Peyer's patch (tissue), 4 donors: ENCODE data around the gene EOLA2. TPM values are rescaled to one million over a fixed set of nuclear protein-coding genes. Genes with fewer than 3 reads are reported as not detected.
A peak's percentile ranks its signal among the peaks of the same experiment; 100 is the strongest.
"Not testable (repeated sequence)": the region's sequence is repeated elsewhere in the genome, so short reads cannot be mapped to it uniquely, and the experiment has no call there.

Experiments
- DNase-seq, 3 donors: peaks; one replicate each; pipeline ENCODE4 v3.0.0-alpha.2; 2017 to 2019
- H3K27ac ChIP-seq, 4 donors: fragments of 200-600 bp; sonication (generic); one replicate each; pipeline ENCODE4 v1.5.1; 2016 to 2019
- H3K27me3 ChIP-seq, 2 donors: fragments of 200-600 bp; sonication (generic); one replicate each; pipeline ENCODE4 v1.5.1; 2019
- H3K36me3 ChIP-seq, 3 donors: fragments of 200-600 bp; sonication (generic); one replicate each; pipeline ENCODE4 v1.5.1; 2016 to 2019
- H3K4me1 ChIP-seq, 4 donors: fragments of 200-600 bp; sonication (generic); one replicate each; pipeline ENCODE4 v1.5.1; 2016 to 2019
- H3K4me3 ChIP-seq, 4 donors: fragments of 200-600 bp; sonication (generic); 1 replicate in 3 of 4; 2 replicates in 1 of 4; pipeline ENCODE4 v1.5.1; 2016 to 2019; ENCODE audit warnings: mild to moderate bottlenecking in 1 of 4
- H3K9me3 ChIP-seq, 4 donors: fragments of 200-600 bp; sonication (generic); one replicate each; pipeline ENCODE4 v1.5.1; 2016 to 2019; ENCODE audit warnings: mild to moderate bottlenecking in 1 of 4
- CTCF ChIP-seq, 6 experiments: fragments of 450-650 bp in 4 of 6; fragments of 200-600 bp in 2 of 6; sonication (generic) in 1 of 6; IDR thresholded peaks; one replicate each; pipeline ENCODE4 v1.5.1; 2017 to 2019; ENCODE audit warnings: antibody characterized with exemption in 6 of 6, mild to moderate bottlenecking in 3 of 6, moderate library complexity in 1 of 6
- POLR2A ChIP-seq, 2 donors: fragments of 450-650 bp; IDR thresholded peaks; one replicate each; pipeline ENCODE4 v1.5.1; 2017; ENCODE audit warnings: antibody characterized with exemption in 2 of 2, mild to moderate bottlenecking in 2 of 2, moderate library complexity in 2 of 2
- total RNA-seq, 4 donors: library from RNA; depleted of rRNA; stranded (reverse); fragments of >200 nt; gene quantifications; one replicate each; pipeline ENCODE4 v1.1.0, GENCODE V29; 2016

The EOLA2 gene
- total RNA-seq, 4 donors from 2014 or later, result 24.5 to 39.6 (median 29.7) TPM

DNA sequence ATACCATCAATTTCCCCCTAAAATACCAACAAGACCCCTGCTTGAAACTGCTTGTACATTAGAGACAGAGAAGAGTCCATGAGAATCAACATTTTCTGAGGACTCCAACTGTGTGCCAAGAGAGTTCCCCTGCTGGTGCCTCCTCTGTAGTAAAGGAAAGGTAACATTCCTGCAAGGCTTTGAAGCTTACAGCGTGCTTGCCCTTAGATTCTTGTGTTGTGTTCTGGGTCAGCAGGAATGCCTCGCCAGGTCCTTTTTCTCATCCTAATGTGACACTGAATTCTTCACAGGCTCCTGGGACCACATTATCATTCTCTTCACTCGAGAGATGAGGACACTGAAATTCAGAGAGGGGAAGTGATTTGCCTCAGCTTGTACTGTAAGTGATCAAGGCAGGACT is 9.7 kb upstream of the EOLA2 start:
- Histone ChIP-seq H3K4me1 (no peaks in the 10 kb centered on the region), H3K27ac (no peak overlapping the region), H3K9me3 (no peaks in the 10 kb centered on the region), H3K36me3 (no peaks in the 10 kb centered on the region), H3K27me3 (no peaks in the 10 kb centered on the region), H3K4me3 (no peak overlapping the region)
- DNase-seq, result no peak
- TF ChIP-seq CTCF (IDR thresholded peaks at IDR 0.05) (no peak), POLR2A (IDR thresholded peaks at IDR 0.05) (no peak)

GRCh38 chrX:149946932-149947331 is 8.6 kb upstream of the EOLA2 start:
- not testable (repeated sequence) for H3K27me3 ChIP-seq, DNase-seq, H3K4me3 ChIP-seq, H3K4me1 ChIP-seq, H3K36me3 ChIP-seq, H3K9me3 ChIP-seq, H3K27ac ChIP-seq

DNA sequence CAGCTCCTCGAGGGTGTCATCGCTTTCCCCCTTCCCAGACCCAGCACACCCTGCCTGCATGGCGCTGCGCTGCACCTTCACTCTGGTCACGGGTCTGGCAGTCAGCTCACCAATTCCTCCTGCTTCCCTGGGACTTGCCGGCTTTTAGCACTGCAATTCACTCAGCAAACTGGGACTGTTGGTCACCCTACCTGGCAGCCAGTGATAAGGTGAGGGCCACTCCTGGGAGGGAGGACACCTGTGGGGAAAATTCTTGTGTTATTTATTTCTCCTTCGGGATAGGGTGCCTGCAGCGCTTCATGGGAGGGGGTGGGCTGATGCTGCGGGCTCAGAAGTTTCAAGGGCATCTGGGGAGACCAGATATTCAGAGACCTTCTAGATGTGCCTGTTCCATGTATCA is 7.5 kb upstream of the EOLA2 start:
- not testable (repeated sequence) for H3K27me3 ChIP-seq, H3K36me3 ChIP-seq, H3K9me3 ChIP-seq, H3K4me1 ChIP-seq, H3K27ac ChIP-seq, H3K4me3 ChIP-seq, DNase-seq

DNA sequence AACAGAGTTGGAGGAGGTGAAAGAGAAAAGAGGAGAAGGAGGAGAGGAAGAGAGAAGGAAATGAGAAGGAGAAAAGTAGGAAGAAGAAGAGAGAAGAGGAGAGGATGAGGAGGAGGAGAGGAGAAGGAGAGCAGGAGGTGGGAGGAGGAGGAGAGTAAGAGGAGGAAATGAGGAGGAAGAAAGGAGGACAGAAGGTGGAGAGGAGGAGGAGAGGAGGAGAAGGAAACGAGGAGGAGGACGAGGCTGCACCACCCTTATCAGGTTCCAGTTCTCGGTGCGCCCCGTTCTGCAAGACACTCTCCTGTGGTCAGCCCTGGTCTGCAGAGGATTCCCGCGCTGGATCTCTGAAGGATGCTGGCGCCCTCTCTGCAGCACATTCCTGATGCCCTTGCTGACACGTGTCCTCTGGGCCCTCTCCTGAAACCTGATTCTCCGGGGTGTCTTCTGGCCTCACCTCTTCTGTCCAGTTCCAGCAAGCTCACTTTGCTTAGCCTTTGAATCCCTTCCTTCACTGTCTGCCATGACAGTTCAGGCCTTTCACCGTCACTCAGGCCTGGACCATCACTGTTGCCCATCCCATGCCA is 6.9 kb upstream of the EOLA2 start:
- not testable (repeated sequence) for DNase-seq, H3K9me3 ChIP-seq, H3K4me3 ChIP-seq, H3K4me1 ChIP-seq, H3K27ac ChIP-seq, H3K36me3 ChIP-seq, H3K27me3 ChIP-seq

DNA sequence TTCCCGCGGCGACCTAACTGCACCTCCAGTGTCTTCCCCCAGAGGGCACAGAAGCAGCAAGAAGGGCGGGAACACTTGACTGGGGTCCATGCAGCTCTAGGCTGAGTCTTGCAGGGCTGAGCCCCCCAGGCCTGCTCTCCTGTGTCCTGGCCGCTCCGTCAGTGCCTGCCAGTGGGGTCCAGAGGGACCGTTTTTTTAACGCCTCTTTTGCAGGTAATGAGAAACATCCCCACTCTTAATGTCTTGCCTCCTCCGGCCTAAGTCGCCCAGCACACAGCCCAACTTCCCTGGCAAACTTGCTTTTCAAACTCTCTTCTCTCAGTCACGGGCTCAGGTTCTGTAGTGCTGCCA is 2.4 kb upstream of the EOLA2 start:
- not testable (repeated sequence) for H3K36me3 ChIP-seq, H3K9me3 ChIP-seq, H3K4me1 ChIP-seq, DNase-seq, H3K4me3 ChIP-seq, H3K27me3 ChIP-seq
- peak overlapping the region in 3 of 4 donors; percentile 22 to 98 (median 90) for H3K27ac ChIP-seq
- peak in 5 of 6 experiments; percentile 33 to 63 (median 53) for TF ChIP-seq CTCF (IDR thresholded peaks at IDR 0.05)

DNA sequence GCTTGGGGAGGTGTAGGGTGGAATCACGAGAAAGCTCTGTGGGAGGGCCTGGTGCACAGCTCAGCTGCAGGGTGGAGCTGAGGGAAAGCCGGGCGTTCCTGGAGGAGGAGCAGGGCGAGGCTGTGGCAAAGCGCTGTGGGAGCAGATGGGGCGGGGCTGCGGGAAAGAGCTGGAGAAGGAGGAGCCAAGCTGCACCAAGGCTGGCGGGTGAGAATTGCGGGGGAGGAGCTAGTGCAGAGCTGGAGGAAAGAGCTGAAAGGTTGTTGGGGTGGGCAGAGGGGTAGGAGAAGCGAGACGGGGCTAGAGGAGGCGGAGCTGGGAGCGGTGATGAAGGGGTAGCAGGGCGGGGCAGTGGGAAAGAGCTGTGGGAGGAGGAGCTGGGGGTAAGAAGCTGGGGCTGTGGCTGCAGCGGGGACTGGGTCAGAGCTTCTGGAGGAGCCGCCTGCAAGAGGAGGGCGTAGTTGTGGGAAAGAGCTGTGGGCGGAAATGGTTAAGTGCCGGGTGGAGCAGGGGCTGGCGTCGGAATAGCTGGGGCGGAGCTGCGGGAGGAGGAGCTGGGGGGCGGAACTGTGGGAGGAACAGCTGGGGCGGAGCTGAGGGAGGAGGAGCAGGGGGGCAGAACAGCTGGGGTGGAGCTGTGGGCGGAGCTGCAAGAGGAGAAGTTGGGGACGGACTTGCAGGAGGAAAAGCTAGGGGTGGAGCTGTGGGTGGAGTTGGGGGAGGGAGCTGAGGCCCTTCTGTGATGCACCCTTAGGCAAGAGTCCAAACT is 1.8 kb upstream of the EOLA2 start:
- Histone ChIP-seq H3K27me3 (no peaks in the 10 kb centered on the region), H3K9me3 (no peaks in the 10 kb centered on the region), H3K36me3 (no peaks in the 10 kb centered on the region), H3K4me3 (peak overlapping the region; percentile 50 to 80 (median 58)), H3K27ac (peak overlapping the region; percentile 88 to 98 (median 94)), H3K4me1 (peaks cover 0 to 4% (median 0%) of the 10 kb centered on the region in 4 donors)
- peak; percentile 48 to 60 for TF ChIP-seq POLR2A (IDR thresholded peaks at IDR 0.05)
- TF ChIP-seq CTCF (IDR thresholded peaks at IDR 0.05), result no peak
- peak; percentile 92 to 97 (median 93) for DNase-seq

- Histone ChIP-seq H3K4me3 (peak overlapping the region; percentile 50 to 80 (median 58)), H3K36me3 (no peaks in the 10 kb centered on the region), H3K27ac (peak overlapping the region; percentile 88 to 98 (median 94)), H3K4me1 (peaks cover 0 to 4% (median 0%) of the 10 kb centered on the region in 4 donors), H3K27me3 (no peaks in the 10 kb centered on the region), H3K9me3 (no peaks in the 10 kb centered on the region)
- TF ChIP-seq CTCF (IDR thresholded peaks at IDR 0.05), result no peak
- no peak for TF ChIP-seq POLR2A (IDR thresholded peaks at IDR 0.05)
- DNase-seq, result no peak
Observed at GRCh38 chrX:149939655-149939904, 1.3 kb upstream of the EOLA2 start.
